Esophagus (tissue), 2 donors: ENCODE results near the gene KCND2. TPM values are rescaled to one million over a fixed set of nuclear protein-coding genes. Genes with fewer than 3 reads are reported as not detected.

Source experiments
- H3K27ac ChIP-seq, 2 donors: one replicate each; pipeline ENCODE4 v1.5.1; 2013; ENCODE audit warnings: low read depth in 2 of 2, mild to moderate bottlenecking in 2 of 2, inconsistent platforms in 1 of 2, low read length in 1 of 2, moderate library complexity in 1 of 2
- H3K27me3 ChIP-seq, 2 donors: one replicate each; pipeline ENCODE4 v1.6.1; 2013; ENCODE audit warnings: low read length in 2 of 2, control low read depth in 1 of 2, mild to moderate bottlenecking in 1 of 2; ENCODE audit not compliant: insufficient read depth in 2 of 2, control insufficient read depth in 1 of 2
- H3K36me3 ChIP-seq, 2 donors: one replicate each; pipeline ENCODE4 v1.6.1; 2013; ENCODE audit warnings: low read length in 1 of 2; ENCODE audit not compliant: control insufficient read depth in 2 of 2, insufficient read depth in 2 of 2
- H3K4me1 ChIP-seq, 2 donors: one replicate each; pipeline ENCODE4 v1.6.1; 2013; ENCODE audit warnings: low read length in 1 of 2; ENCODE audit not compliant: control insufficient read depth in 2 of 2, insufficient read depth in 2 of 2
- H3K4me3 ChIP-seq, 2 donors: one replicate each; pipeline ENCODE4 v1.5.1; 2013; ENCODE audit warnings: low read length in 2 of 2, mild to moderate bottlenecking in 2 of 2, low read depth in 1 of 2, moderate library complexity in 1 of 2
- H3K9me3 ChIP-seq, 2 donors: one replicate each; pipeline ENCODE4 v1.6.1; 2013; ENCODE audit warnings: mild to moderate bottlenecking in 2 of 2, low read depth in 1 of 2, low read length in 1 of 2, moderate library complexity in 1 of 2; ENCODE audit not compliant: control insufficient read depth in 2 of 2, insufficient read depth in 1 of 2
- WGBS, 2 donors: extraction: QIAGEN DNeasy Blood & Tissue Kit; methylation state at CpG; one replicate each; pipeline ENCODE4 v1.1.7; 2013; 5-methylcytosine and 5-hydroxymethylcytosine counted together
- polyA plus RNA-seq, 2 donors: library from polyadenylated mRNA; stranded (reverse); fragments of 200-250 nt; gene quantifications; one replicate each; pipeline ENCODE4 v1.2.3, GENCODE V29; 2013
- donor health status: healthy with polysubstance abuse.
- donor health status: Bipolar disorder and iron deficiency.

KCND2 gene
- polyA plus RNA-seq, 2 donors, result 0.04 TPM; not detected in 1

DNA sequence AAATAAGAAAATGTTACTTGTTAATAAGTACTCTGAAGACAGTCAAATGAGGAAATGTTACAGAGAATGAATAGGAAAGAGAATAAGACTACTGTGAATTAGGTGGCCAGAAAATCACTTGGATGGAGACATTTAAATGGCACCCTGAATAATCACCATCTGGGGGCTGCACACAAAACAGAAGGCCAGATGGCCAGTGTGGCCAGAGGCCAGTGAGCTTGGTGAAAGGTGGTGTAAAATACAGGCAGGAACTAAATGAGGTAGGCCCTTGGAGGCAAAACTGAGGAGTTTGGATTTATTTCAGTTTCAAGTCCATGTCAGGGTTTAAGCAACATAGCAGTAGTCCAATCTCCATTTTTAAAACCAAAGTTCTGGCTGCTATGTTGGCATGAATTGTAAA, 458.3 kb downstream of the KCND2 start:
- no peaks in the 10 kb centered on the region for H3K4me1 ChIP-seq
- H3K4me3 ChIP-seq, result no peak overlapping the region
- no peaks in the 10 kb centered on the region for H3K9me3 ChIP-seq
- H3K27ac ChIP-seq, result no peak overlapping the region
- H3K36me3 ChIP-seq, result no peaks in the 10 kb centered on the region
- H3K27me3 ChIP-seq, result no peaks in the 10 kb centered on the region

GRCh38 chr7:120732256-120732655, 459.3 kb downstream of the KCND2 start:
- Histone ChIP-seq H3K27me3 (peaks cover 0 to under 1% of the 10 kb centered on the region in 2 donors), H3K4me1 (no peaks in the 10 kb centered on the region), H3K27ac (no peak overlapping the region), H3K9me3 (no peaks in the 10 kb centered on the region), H3K4me3 (no peak overlapping the region), H3K36me3 (no peaks in the 10 kb centered on the region)

- WGBS, 2 donors, result 87 to 91% methylated on average over 3 of the region's 3 CpGs
- Histone ChIP-seq H3K27ac (no peak overlapping the region), H3K27me3 (peaks cover 0 to 2% of the 10 kb centered on the region in 2 donors), H3K9me3 (no peaks in the 10 kb centered on the region), H3K4me1 (no peaks in the 10 kb centered on the region), H3K4me3 (no peak overlapping the region), H3K36me3 (no peaks in the 10 kb centered on the region)
These were observed 460.2 kb downstream of the KCND2 start for GRCh38 chr7:120733143-120733542.

DNA sequence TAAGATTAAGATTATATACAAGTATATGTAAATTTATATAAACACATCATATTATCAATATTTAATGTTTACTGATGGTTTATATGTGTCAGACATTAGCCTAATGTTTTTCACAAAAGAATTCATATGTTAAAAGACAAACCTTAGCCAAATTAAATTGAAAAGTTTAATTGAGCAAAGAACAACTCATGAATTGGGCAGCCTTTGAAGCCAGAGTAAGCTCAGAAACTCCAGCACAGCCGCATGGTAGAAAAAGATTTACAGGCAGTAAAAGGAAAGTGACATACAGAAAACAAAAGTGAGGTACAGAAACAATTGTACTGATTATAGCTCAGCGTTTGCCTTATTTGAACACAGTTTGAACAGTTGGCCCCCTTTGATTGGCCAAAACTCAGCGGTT, 460.9 kb downstream of the KCND2 start:
- no peaks in the 10 kb centered on the region for H3K9me3 ChIP-seq
- H3K4me3 ChIP-seq, result no peak overlapping the region
- no peak overlapping the region for H3K27ac ChIP-seq
- no peaks in the 10 kb centered on the region for H3K36me3 ChIP-seq
- H3K27me3 ChIP-seq, result peaks cover 0 to 2% of the 10 kb centered on the region in 2 donors
- H3K4me1 ChIP-seq, result no peaks in the 10 kb centered on the region
- WGBS, 2 donors, result 81 to 87% methylated on average over 3 of the region's 3 CpGs

GRCh38 chr7:120735791-120736190, 462.8 kb downstream of the KCND2 start:
- H3K9me3 ChIP-seq, result no peaks in the 10 kb centered on the region
- H3K27ac ChIP-seq, result no peak overlapping the region
- H3K36me3 ChIP-seq, result no peaks in the 10 kb centered on the region
- 10 to 13% methylated on average over 2 of the region's 2 CpGs for WGBS, 2 donors
- H3K4me3 ChIP-seq, result no peak overlapping the region
- H3K27me3 ChIP-seq, result peaks cover 0 to 2% of the 10 kb centered on the region in 2 donors
- H3K4me1 ChIP-seq, result no peaks in the 10 kb centered on the region

DNA sequence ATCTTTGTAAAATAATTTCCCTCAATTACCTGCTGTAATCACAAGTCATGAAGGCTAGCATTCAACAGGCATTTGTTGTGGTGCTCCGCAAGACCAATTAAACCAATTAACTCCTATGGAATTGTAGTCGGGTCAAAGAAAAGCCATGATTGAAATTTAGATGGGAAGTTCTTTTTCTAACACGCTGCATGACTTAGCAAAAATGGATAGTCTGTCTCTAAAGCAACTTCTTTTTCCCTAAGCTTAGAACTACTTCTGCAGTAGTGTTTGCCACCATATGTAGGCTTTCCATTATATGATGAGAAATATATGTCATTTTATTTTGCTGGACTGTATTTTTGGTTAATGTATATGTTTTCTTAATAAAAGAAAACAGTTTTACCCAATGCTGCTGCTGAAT, 465.8 kb downstream of the KCND2 start:
- H3K9me3 ChIP-seq, result no peaks in the 10 kb centered on the region
- H3K4me1 ChIP-seq, result no peaks in the 10 kb centered on the region
- no peak overlapping the region for H3K27ac ChIP-seq
- H3K27me3 ChIP-seq, result peaks cover 0 to 2% of the 10 kb centered on the region in 2 donors
- H3K36me3 ChIP-seq, result no peaks in the 10 kb centered on the region
- H3K4me3 ChIP-seq, result no peak overlapping the region
- 77 to 87% methylated on average over 3 of the region's 3 CpGs for WGBS, 2 donors

- H3K27ac ChIP-seq, result no peak overlapping the region
- H3K4me3 ChIP-seq, result no peak overlapping the region
These were observed 467.4 kb downstream of the KCND2 start for GRCh38 chr7:120740348-120740747.

DNA sequence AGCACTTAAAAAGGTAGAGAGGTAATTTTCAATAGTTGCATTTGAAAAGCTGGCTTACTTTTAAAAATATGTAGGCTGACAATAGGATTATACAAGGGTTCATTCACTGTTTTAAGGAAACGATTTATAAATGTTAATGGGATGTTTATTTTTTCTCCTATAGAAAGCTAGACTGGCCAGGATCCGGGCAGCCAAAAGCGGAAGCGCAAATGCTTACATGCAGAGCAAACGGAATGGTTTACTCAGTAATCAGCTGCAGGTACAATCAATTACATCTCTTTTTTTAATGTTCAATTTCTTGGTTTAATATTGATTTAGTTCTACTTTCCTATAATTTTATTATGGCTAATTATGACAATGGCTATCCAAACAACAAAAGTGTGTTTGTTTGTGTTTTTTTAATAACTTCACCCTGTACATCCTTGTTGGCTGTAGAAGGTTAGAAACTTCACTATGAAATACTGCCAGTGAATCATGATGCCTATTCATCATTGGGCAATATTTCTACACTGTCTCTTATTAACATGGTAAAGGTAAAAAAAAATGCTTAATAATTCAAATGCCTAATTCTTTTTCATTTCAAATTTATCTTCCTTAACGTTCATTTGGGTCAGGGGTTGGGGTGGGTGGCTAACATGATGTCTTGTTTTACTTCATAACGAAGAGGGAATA, 468.5 kb downstream of the KCND2 start:
- Histone ChIP-seq H3K4me1 (no peaks in the 10 kb centered on the region), H3K4me3 (no peak overlapping the region), H3K36me3 (no peaks in the 10 kb centered on the region), H3K9me3 (no peaks in the 10 kb centered on the region), H3K27ac (no peak overlapping the region), H3K27me3 (peaks cover 0 to 2% of the 10 kb centered on the region in 2 donors)
- WGBS, 2 donors, result 45 to 55% methylated on average over 7 of the region's 7 CpGs

More at GRCh38 chr7:120740348-120740747, 467.4 kb downstream of the KCND2 start:
- Histone ChIP-seq H3K9me3 (no peaks in the 10 kb centered on the region), H3K4me1 (no peaks in the 10 kb centered on the region), H3K27me3 (peaks cover 0 to 2% of the 10 kb centered on the region in 2 donors), H3K36me3 (no peaks in the 10 kb centered on the region)
- WGBS, 2 donors, result 25 to 36% methylated on average over 3 of the region's 3 CpGs

GRCh38 chr7:120742372-120742771, 469.4 kb downstream of the KCND2 start:
- Histone ChIP-seq H3K27me3 (peaks cover 0 to under 1% of the 10 kb centered on the region in 2 donors), H3K27ac (no peak overlapping the region)
- WGBS, 2 donors, result 42 to 55% methylated on average over 5 of the region's 5 CpGs

DNA sequence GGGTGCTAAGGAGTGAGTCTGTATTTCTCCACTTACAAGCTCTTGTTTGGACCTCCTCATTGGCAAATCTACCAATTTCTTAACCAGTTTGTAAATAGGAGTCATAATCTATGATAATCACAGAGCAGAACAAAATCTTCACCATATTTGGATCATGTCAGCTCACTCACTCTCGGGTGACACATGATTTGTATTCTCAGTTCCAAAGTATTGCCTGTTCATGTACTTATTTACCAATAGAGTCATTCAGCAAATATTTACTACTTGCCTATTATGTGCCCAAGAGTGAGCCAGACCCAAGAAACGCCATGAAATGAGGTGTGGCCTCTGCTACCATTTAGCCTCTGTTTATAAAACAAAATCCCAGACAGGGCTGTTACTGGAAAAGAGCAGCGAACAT, 470.2 kb downstream of the KCND2 start:
- WGBS, 2 donors, result 61 to 63% methylated on average over 3 of the region's 3 CpGs
- Histone ChIP-seq H3K4me1 (no peaks in the 10 kb centered on the region), H3K27me3 (no peaks in the 10 kb centered on the region), H3K36me3 (no peaks in the 10 kb centered on the region), H3K9me3 (no peaks in the 10 kb centered on the region), H3K27ac (no peak overlapping the region), H3K4me3 (no peak overlapping the region)

More at GRCh38 chr7:120742372-120742771, 469.4 kb downstream of the KCND2 start:
- no peaks in the 10 kb centered on the region for H3K36me3 ChIP-seq
- no peaks in the 10 kb centered on the region for H3K9me3 ChIP-seq
- no peaks in the 10 kb centered on the region for H3K4me1 ChIP-seq
- H3K4me3 ChIP-seq, result no peak overlapping the region
